HepG2 (cell line): ENCODE results near the gene SRPRA. TPM values are rescaled to one million over a fixed set of nuclear protein-coding genes. Genes with fewer than 3 reads are reported as not detected.

Source experiments
- ATAC-seq: fragments of 200-7000 bp; cut with Tn5 transposase; 3 replicates; pipeline ENCODE4 v1.9.1; 2020; ENCODE audit warnings: mild to moderate bottlenecking, moderate library complexity
- BruUV-seq: library from RNA; stranded (reverse); fragments of 400-500 nt; replicated peaks from 2 replicates; lab custom pipeline; 2021; lab: Mats Ljungman, UMichigan
- CTCF ChIA-PET: fragments of 300-600 bp; formaldehyde crosslinking; extraction: SDS; loops from one replicate; lab custom pipeline; 2021; ENCODE audit warnings: low total read pairs, inconsistent platforms, low intra/inter-chr PET ratio; lab: Yijun Ruan, JAX
- POLR2A ChIA-PET: fragments of 350-600 bp; sonication (Branson Sonifier 250); formaldehyde crosslinking; loops from one replicate; lab custom pipeline; 2020; ENCODE audit warnings: antibody characterized with exemption, inconsistent platforms; lab: Yijun Ruan, JAX
- DNase-seq: peaks from one replicate; pipeline ENCODE4 v3.0.0-alpha.2; 2015; ENCODE audit warnings: low spot score
- FAIRE-seq: peaks from 3 replicates; lab custom pipeline; 2011; peaks lifted over from hg19 to GRCh38; lab: Jason Lieb, UNC
- H2AFZ ChIP-seq: one replicate; pipeline ENCODE4 v1.6.1; 2011; ENCODE audit warnings: low read length, inconsistent platforms
- H3K27ac ChIP-seq: fragments of 300-600 bp; 3 replicates; pipeline ENCODE4 v1.8.0; 2011; ENCODE audit warnings: mixed run types, mild to moderate bottlenecking, mixed read lengths, low read length, inconsistent platforms; ENCODE audit not compliant: insufficient read depth; ENCODE audit errors: extremely low read length
- H3K27me3 ChIP-seq, 2 experiments: fragments of 200-600 bp in 1 of 2; 2 replicates in 1 of 2; 3 replicates in 1 of 2; pipeline versions ENCODE4 v1.6.0 to v1.8.0; 2011; ENCODE audit warnings: low read length in 2 of 2, mild to moderate bottlenecking in 2 of 2, moderate library complexity in 2 of 2, inconsistent platforms in 1 of 2; ENCODE audit not compliant: insufficient read depth in 2 of 2, control insufficient read depth in 1 of 2
- H3K36me3 ChIP-seq, 2 experiments: fragments of 200-600 bp in 1 of 2; replicated peaks in 1 of 2; 2 replicates in 1 of 2; 3 replicates in 1 of 2; pipeline versions ENCODE4 v1.5.1 to v1.8.0; 2011; ENCODE audit warnings: low read length in 2 of 2, inconsistent platforms in 1 of 2; ENCODE audit not compliant: insufficient read depth in 2 of 2, control insufficient read depth in 1 of 2
- H3K4me1 ChIP-seq: 2 replicates; pipeline ENCODE4 v1.5.1; 2012; ENCODE audit warnings: low read length, inconsistent platforms; ENCODE audit not compliant: insufficient read depth
- H3K4me2 ChIP-seq: 2 replicates; pipeline ENCODE4 v1.6.0; 2011; ENCODE audit warnings: low read depth, low read length, inconsistent platforms
- H3K4me3 ChIP-seq, 3 experiments: fragments of 200-600 bp in 1 of 3; sonication (generic), shearing (Covaris generic) in 1 of 3; replicated peaks in 1 of 3; 2 replicates each; pipeline ENCODE4 v1.5.1; 2011 to 2016; ENCODE audit warnings: low read length in 3 of 3, inconsistent platforms in 2 of 3, low read depth in 2 of 3, mild to moderate bottlenecking in 2 of 3, control low read depth in 1 of 3, mixed read lengths in 1 of 3; ENCODE audit not compliant: insufficient read depth in 1 of 3
- H3K79me2 ChIP-seq: one replicate; pipeline ENCODE4 v1.6.1; 2011; ENCODE audit warnings: low read length, inconsistent platforms; ENCODE audit not compliant: insufficient read depth
- H3K9ac ChIP-seq: 2 replicates; pipeline ENCODE4 v1.6.0; 2011; ENCODE audit warnings: mild to moderate bottlenecking, low read depth, low read length, inconsistent platforms; ENCODE audit not compliant: insufficient read depth
- H3K9me3 ChIP-seq: 2 replicates; pipeline ENCODE4 v1.5.1; 2012; ENCODE audit warnings: mild to moderate bottlenecking, low read length
- H4K20me1 ChIP-seq: 2 replicates; pipeline ENCODE4 v1.6.0; 2011; ENCODE audit warnings: inconsistent platforms, mild to moderate bottlenecking, low read length, moderate library complexity; ENCODE audit not compliant: insufficient read depth
- ARID2 ChIP-seq: sonication (generic); formaldehyde crosslinking; IDR thresholded peaks from 2 replicates; pipeline ENCODE4 v1.8.1; 2022; ENCODE audit warnings: mild to moderate bottlenecking, missing genetic modification reagents, borderline replicate concordance
- CENPT ChIP-seq: sonication (generic); formaldehyde crosslinking; IDR thresholded peaks from 2 replicates; pipeline ENCODE4 v1.8.0; 2022; ENCODE audit warnings: low read depth, mild to moderate bottlenecking, moderate library complexity, missing genetic modification reagents
- E2F5 ChIP-seq: sonication (generic); formaldehyde crosslinking; conservative IDR thresholded peaks from 2 replicates; pipeline ENCODE4 v1.4.0; 2020; ENCODE audit warnings: missing genetic modification reagents
- ERF ChIP-seq: IDR thresholded peaks from 2 replicates; pipeline ENCODE4 v1.6.1; 2018; ENCODE audit warnings: missing biosample characterization, missing genetic modification reagents
- HNF4A ChIP-seq: sonication (generic); formaldehyde crosslinking; IDR thresholded peaks from 2 replicates; pipeline ENCODE4 v1.4.0; 2020; ENCODE audit warnings: missing genetic modification reagents
- MAFK ChIP-seq, 2 experiments: IDR thresholded peaks in 1 of 2; conservative IDR thresholded peaks in 1 of 2; 2 replicates each; pipeline ENCODE4 v1.6.1; 2011; ENCODE audit warnings: improper control_type of control experiment in 2 of 2, low read length in 2 of 2
- NPAS2 ChIP-seq: sonication (generic); formaldehyde crosslinking; IDR thresholded peaks from 2 replicates; pipeline ENCODE4 v1.8.0; 2022; ENCODE audit warnings: mild to moderate bottlenecking, missing genetic modification reagents, borderline replicate concordance
- NR2F2 ChIP-seq: IDR thresholded peaks from 2 replicates; pipeline ENCODE4 v1.6.1; 2012; ENCODE audit warnings: low read depth, inconsistent platforms, borderline replicate concordance
- PAWR ChIP-seq: sonication (generic); formaldehyde crosslinking; IDR thresholded peaks from 2 replicates; pipeline ENCODE4 v1.4.0; 2020; ENCODE audit warnings: missing genetic modification reagents, mild to moderate bottlenecking, borderline replicate concordance
- ZKSCAN8 ChIP-seq: IDR thresholded peaks from 2 replicates; pipeline ENCODE4 v1.6.1; 2016; ENCODE audit warnings: borderline replicate concordance, missing genetic modification reagents, missing compliant biosample characterization
- ZNF280B ChIP-seq: sonication (generic); formaldehyde crosslinking; IDR thresholded peaks from 2 replicates; pipeline ENCODE4 v1.5.0; 2020; ENCODE audit warnings: missing genetic modification reagents, mild to moderate bottlenecking, borderline replicate concordance
- ZNF496 ChIP-seq: sonication (generic); formaldehyde crosslinking; IDR thresholded peaks from 2 replicates; pipeline ENCODE4 v1.8.1; 2023; ENCODE audit warnings: mild to moderate bottlenecking, moderate library complexity, missing genetic modification reagents; ENCODE audit not compliant: insufficient replicate concordance
- ZNF530 ChIP-seq: sonication (generic); formaldehyde crosslinking; IDR thresholded peaks from 2 replicates; pipeline ENCODE4 v1.5.0; 2020; ENCODE audit warnings: low read depth, mild to moderate bottlenecking, missing genetic modification reagents
- ZZZ3 ChIP-seq: sonication (generic); formaldehyde crosslinking; IDR thresholded peaks from 2 replicates; pipeline ENCODE4 v1.4.0; 2020; ENCODE audit warnings: missing genetic modification reagents, mild to moderate bottlenecking, borderline replicate concordance
- WGBS: methylation state at CpG from one replicate; pipeline ENCODE4 v1.1.6; 2017; ENCODE audit warnings: low lambda C conversion rate; 5-methylcytosine and 5-hydroxymethylcytosine counted together
- in situ Hi-C: cut with HindIII; loops from 2 replicates; pipeline ENCODE4 v1.10.0; 2017; ENCODE audit warnings: low pct_unique_long_range_greater_than_20kb; ENCODE audit not compliant: extremely low pct_ligation_motif_present
- intact Hi-C: fragments of 100-400 bp; cut with micrococcal nuclease; formaldehyde crosslinking; loops from one replicate; pipeline ENCODE4 v1.10.0; 2022; ENCODE audit not compliant: unreplicated experiment
- polyA plus RNA-seq, 8 experiments: library from polyadenylated mRNA; depleted of rRNA in 3 of 8; stranded (reverse) in 7 of 8; unstranded in 1 of 8; fragments of >200 nt; fragmentation: Illumina TruSeq in 4 of 8; extraction: Trizol in 4 of 8; gene quantifications; 2 replicates each; pipeline versions ENCODE4 v1.2.1 to v1.2.3, GENCODE V29; 2011 to 2016; ENCODE audit warnings: low read depth in 4 of 8, missing spikeins in 1 of 8, mixed read lengths in 1 of 8; ENCODE audit not compliant: insufficient read depth in 1 of 8
- total RNA-seq, 5 experiments: library from RNA; depleted of rRNA; stranded (reverse); fragments of >200 nt; fragmentation: Illumina TruSeq; extraction: Trizol; gene quantifications; 2 replicates each; pipeline ENCODE4 v1.2.3, GENCODE V29; 2016; ENCODE audit warnings: low read depth in 1 of 5

Gene SRPRA
- total and polyA plus RNA-seq, 2 of the 13 experiments (the other 11 are each of a cell fraction or from before 2014, with no cell fraction given): 27.7 to 64.6 TPM

GRCh38 chr11:126312961-126313360 is 44.3 kb upstream of the SRPRA start:
- intact Hi-C loops: no loop called here
- Histone ChIP-seq H3K36me3 (peaks cover 0 to 17% of the 10 kb centered on the region in 2 experiments; a peak in 3 of 5 replicates), H3K4me3 (no peak overlapping the region), H4K20me1 (no peaks in the 10 kb centered on the region), H3K4me2 (no peak overlapping the region), H3K27me3 (no peaks in the 10 kb centered on the region), H3K9ac (no peak overlapping the region), H2AFZ (no peak overlapping the region), H3K79me2 (no peaks in the 10 kb centered on the region), H3K9me3 (no peaks in the 10 kb centered on the region), H3K27ac (no peak overlapping the region), H3K4me1 (no peaks in the 10 kb centered on the region)
- CTCF ChIA-PET: no interaction called here
- in situ Hi-C loops: no loop called here
- POLR2A ChIA-PET: no interaction called here
- TF ChIP-seq ZNF496 (CRISPR knock-in tag): no peak
- no peak for TF ChIP-seq HNF4A (CRISPR knock-in tag)
- no peak for TF ChIP-seq ZNF280B (CRISPR knock-in tag)
- TF ChIP-seq NR2F2: no peak
- TF ChIP-seq NPAS2 (CRISPR knock-in tag): no peak
- no peak for TF ChIP-seq ZZZ3 (CRISPR knock-in tag)
- TF ChIP-seq E2F5 (CRISPR knock-in tag): no peak
- no peak for TF ChIP-seq ERF (CRISPR knock-in tag)
- TF ChIP-seq ZNF530 (CRISPR knock-in tag): no peak
- no peak for TF ChIP-seq PAWR
- no peak for TF ChIP-seq MAFK (conservative IDR thresholded peaks at IDR 0.05 in 1 of 2, IDR thresholded peaks at IDR 0.05 in 1 of 2; ENCODE audit: low read length in 2 of 2)
- no peak for TF ChIP-seq ARID2 (CRISPR knock-in tag)
- TF ChIP-seq CENPT (CRISPR knock-in tag): no peak
- no peak for TF ChIP-seq ZKSCAN8 (CRISPR knock-in tag)
- 84% methylated on average over 8 of the region's 8 CpGs for WGBS
- FAIRE-seq (no peak), ATAC-seq (no peak), DNase-seq (no peak)
- no TSS peak for BruUV-seq
